Stomach (tissue), 9 donors: Measurements from ENCODE around the gene DOK6. TPM values are rescaled to one million over a fixed set of nuclear protein-coding genes. Genes with fewer than 3 reads are reported as not detected.

Experiments
- DNase-seq, 2 donors: peaks; one replicate each; pipeline versions ENCODE4 v3.0.0 to v3.0.0-alpha.2; 2013 to 2019
- H3K27ac ChIP-seq, 5 donors: fragments of 200-600 bp in 4 of 5; sonication (generic) in 4 of 5; one replicate each; pipeline ENCODE4 v1.5.1; 2013 to 2019; ENCODE audit warnings: mild to moderate bottlenecking in 1 of 5, moderate library complexity in 1 of 5
- H3K27me3 ChIP-seq, 3 donors: fragments of 200-600 bp; sonication (generic); one replicate each; pipeline ENCODE4 v1.5.1; 2017 to 2019; ENCODE audit warnings: mixed run types in 1 of 3
- H3K36me3 ChIP-seq, 4 donors: fragments of 200-600 bp; sonication (generic); 1 replicate in 3 of 4; 2 replicates in 1 of 4; pipeline ENCODE4 v1.5.1; 2016 to 2019
- H3K4me1 ChIP-seq, 4 donors: fragments of 200-600 bp; sonication (generic); one replicate each; pipeline ENCODE4 v1.5.1; 2016 to 2019
- H3K4me3 ChIP-seq, 4 donors: fragments of 200-600 bp; sonication (generic) in 3 of 4; one replicate each; pipeline ENCODE4 v1.5.1; 2016 to 2019; ENCODE audit warnings: mild to moderate bottlenecking in 1 of 4
- H3K9me3 ChIP-seq, 4 donors: fragments of 200-600 bp; sonication (generic); one replicate each; pipeline ENCODE4 v1.5.1; 2016 to 2019
- EP300 ChIP-seq: sonication (generic); formaldehyde crosslinking; IDR thresholded peaks from one replicate; pipeline ENCODE4 v1.6.1; 2017; ENCODE audit warnings: antibody characterized with exemption
- POLR2A ChIP-seq, 4 donors: fragments of 450-650 bp; IDR thresholded peaks; one replicate each; pipeline ENCODE4 v1.6.1; 2016; ENCODE audit warnings: antibody characterized with exemption in 4 of 4, control low read depth in 2 of 4, mild to moderate bottlenecking in 1 of 4, moderate library complexity in 1 of 4
- POLR2AphosphoS5 ChIP-seq, 3 donors: sonication (generic); formaldehyde crosslinking; IDR thresholded peaks; one replicate each; pipeline ENCODE4 v1.6.1; 2016; ENCODE audit warnings: antibody characterized with exemption in 3 of 3
- WGBS, 5 donors: extraction: QIAGEN DNeasy Blood & Tissue Kit in 3 of 5; methylation state at CpG; one replicate each; pipeline versions ENCODE4 v1.1.5 to v1.1.7; 2013 to 2018; 5-methylcytosine and 5-hydroxymethylcytosine counted together
- intact Hi-C: fragments of 100-400 bp; cut with DNase I; formaldehyde crosslinking; loops from one replicate; pipeline ENCODE4 v1.15.1; 2023; ENCODE audit warnings: low total_unique reads
- polyA plus RNA-seq, 3 donors: library from polyadenylated mRNA; stranded (reverse); fragments of 200-250 nt; gene quantifications; one replicate each; pipeline ENCODE4 v1.2.3, GENCODE V29; 2013
- total RNA-seq, 5 donors: library from RNA; depleted of rRNA; stranded (reverse); fragments of >200 nt; gene quantifications; one replicate each; pipeline versions ENCODE4 v1.1.0 to v1.2.3, GENCODE V29; 2014 to 2016
- TF ChIP-seq, protein P1 (sequence below), 7 experiments: fragments of 450-650 bp in 4 of 7; fragments of 200-600 bp in 3 of 7; sonication (generic) in 3 of 7; IDR thresholded peaks; one replicate each; pipeline ENCODE4 v1.5.1; 2016 to 2019; ENCODE audit warnings: antibody characterized with exemption in 7 of 7, control low read depth in 2 of 7, mild to moderate bottlenecking in 1 of 7
- donor health status: healthy with polysubstance abuse.
- donor health status: Bipolar disorder and iron deficiency.
- donor health status: healthy.

DOK6 gene
- total and polyA plus RNA-seq, 8 donors: 0.18 to 10.1 (median 1.7) TPM; not detected in 1

DNA sequence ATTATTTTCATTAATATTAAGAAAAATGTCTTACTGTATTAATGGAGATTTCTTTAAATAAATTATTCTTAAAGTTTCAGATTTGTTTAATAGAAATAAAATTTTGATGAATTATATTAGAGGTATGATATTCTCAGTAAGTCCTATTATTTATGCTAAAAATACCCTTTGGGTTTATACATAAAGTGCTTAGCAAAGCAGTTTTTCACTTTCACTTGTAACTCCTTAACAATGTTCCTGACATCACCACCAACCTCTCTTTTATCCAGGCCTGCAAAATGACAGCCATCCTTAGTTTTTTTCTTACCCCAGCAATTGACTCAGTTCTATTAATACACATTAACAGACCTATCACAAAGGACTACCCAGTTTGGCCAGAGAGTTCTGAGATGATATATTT, 376.6 kb downstream of the DOK6 start:
- TF ChIP-seq EP300 (no peak), POLR2AphosphoS5 (IDR thresholded peaks at IDR 0.05) (no peak), POLR2A (IDR thresholded peaks at IDR 0.05) (no peak)
- TF ChIP-seq, protein P1, sequence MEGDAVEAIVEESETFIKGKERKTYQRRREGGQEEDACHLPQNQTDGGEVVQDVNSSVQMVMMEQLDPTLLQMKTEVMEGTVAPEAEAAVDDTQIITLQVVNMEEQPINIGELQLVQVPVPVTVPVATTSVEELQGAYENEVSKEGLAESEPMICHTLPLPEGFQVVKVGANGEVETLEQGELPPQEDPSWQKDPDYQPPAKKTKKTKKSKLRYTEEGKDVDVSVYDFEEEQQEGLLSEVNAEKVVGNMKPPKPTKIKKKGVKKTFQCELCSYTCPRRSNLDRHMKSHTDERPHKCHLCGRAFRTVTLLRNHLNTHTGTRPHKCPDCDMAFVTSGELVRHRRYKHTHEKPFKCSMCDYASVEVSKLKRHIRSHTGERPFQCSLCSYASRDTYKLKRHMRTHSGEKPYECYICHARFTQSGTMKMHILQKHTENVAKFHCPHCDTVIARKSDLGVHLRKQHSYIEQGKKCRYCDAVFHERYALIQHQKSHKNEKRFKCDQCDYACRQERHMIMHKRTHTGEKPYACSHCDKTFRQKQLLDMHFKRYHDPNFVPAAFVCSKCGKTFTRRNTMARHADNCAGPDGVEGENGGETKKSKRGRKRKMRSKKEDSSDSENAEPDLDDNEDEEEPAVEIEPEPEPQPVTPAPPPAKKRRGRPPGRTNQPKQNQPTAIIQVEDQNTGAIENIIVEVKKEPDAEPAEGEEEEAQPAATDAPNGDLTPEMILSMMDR (IDR thresholded peaks at IDR 0.05): no peak
- no peaks in the 10 kb centered on the region for H3K36me3 ChIP-seq
- no peaks in the 10 kb centered on the region for H3K9me3 ChIP-seq
- no peaks in the 10 kb centered on the region for H3K27me3 ChIP-seq
- H3K4me3 ChIP-seq: no peak overlapping the region
- H3K4me1 ChIP-seq: no peaks in the 10 kb centered on the region
- intact Hi-C loops: no loop called here
- DNase-seq: no peak
- no peak overlapping the region for H3K27ac ChIP-seq

DNA sequence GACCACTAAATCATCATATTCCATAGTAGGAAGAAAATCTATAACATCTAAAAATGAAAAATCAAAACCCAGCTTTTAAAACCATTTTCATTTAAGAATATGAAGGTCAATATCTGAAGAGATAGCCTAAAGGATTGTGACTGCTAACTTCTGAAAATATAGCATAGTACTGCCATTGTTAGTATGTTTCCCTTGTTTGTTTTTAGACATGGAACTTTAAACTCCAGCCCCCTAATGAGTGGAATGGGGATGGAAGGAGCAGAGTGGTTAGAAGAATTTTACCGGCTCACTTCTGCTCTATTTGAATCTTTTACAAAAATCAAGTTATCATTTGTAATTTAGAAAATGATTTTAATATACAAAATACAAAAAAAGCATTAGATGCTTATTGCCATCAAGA, 378.0 kb downstream of the DOK6 start:
- H3K4me1 ChIP-seq: no peaks in the 10 kb centered on the region
- WGBS, 5 donors: 88 to 97% (median 95%) methylated on average over 1 of the region's 1 CpG
- no peak overlapping the region for H3K4me3 ChIP-seq
- intact Hi-C loops: no loop called here
- H3K27me3 ChIP-seq: no peaks in the 10 kb centered on the region
- no peaks in the 10 kb centered on the region for H3K9me3 ChIP-seq
- no peaks in the 10 kb centered on the region for H3K36me3 ChIP-seq
- H3K27ac ChIP-seq: no peak overlapping the region
- no peak for DNase-seq
- TF ChIP-seq POLR2AphosphoS5 (IDR thresholded peaks at IDR 0.05) (no peak), POLR2A (IDR thresholded peaks at IDR 0.05) (no peak), EP300 (no peak)
- TF ChIP-seq, protein P1 (IDR thresholded peaks at IDR 0.05): no peak

GRCh38 chr18:69780851-69781250, 380.2 kb downstream of the DOK6 start:
- intact Hi-C loops: no loop called here
- 83 to 98% (median 91%) methylated on average over 3 of the region's 3 CpGs for WGBS, 5 donors
- DNase-seq: no peak
- Histone ChIP-seq H3K27ac (no peak overlapping the region), H3K36me3 (no peaks in the 10 kb centered on the region), H3K27me3 (no peaks in the 10 kb centered on the region), H3K9me3 (no peaks in the 10 kb centered on the region), H3K4me1 (no peaks in the 10 kb centered on the region), H3K4me3 (no peak overlapping the region)
- TF ChIP-seq POLR2AphosphoS5 (IDR thresholded peaks at IDR 0.05): no peak
- TF ChIP-seq EP300: no peak
- TF ChIP-seq, protein P1 (IDR thresholded peaks at IDR 0.05): no peak
- TF ChIP-seq POLR2A (IDR thresholded peaks at IDR 0.05): no peak

- no peaks in the 10 kb centered on the region for H3K27me3 ChIP-seq
- intact Hi-C loops: no loop called here
- no peaks in the 10 kb centered on the region for H3K9me3 ChIP-seq
- TF ChIP-seq POLR2AphosphoS5 (IDR thresholded peaks at IDR 0.05) (no peak), EP300 (no peak), POLR2A (IDR thresholded peaks at IDR 0.05) (no peak)
- TF ChIP-seq, protein P1 (IDR thresholded peaks at IDR 0.05): no peak
- DNase-seq: no peak
- H3K27ac ChIP-seq: no peak overlapping the region
- 86 to 100% (median 97%) methylated on average over 2 of the region's 2 CpGs for WGBS, 5 donors
- H3K36me3 ChIP-seq: no peaks in the 10 kb centered on the region
- no peak overlapping the region for H3K4me3 ChIP-seq
- H3K4me1 ChIP-seq: no peaks in the 10 kb centered on the region
Measured at GRCh38 chr18:69784815-69785214, 384.1 kb downstream of the DOK6 start.
